Erythroblast (primary cell): ENCODE measurements around the gene LRRC57.

Experiments used
- GATA1 ChIP-seq: IDR thresholded peaks from 2 replicates; pipeline ENCODE4 v1.6.1; 2011; ENCODE audit warnings: low read depth, mild to moderate bottlenecking, control low read depth, low read length, moderate library complexity
- POLR2A ChIP-seq: IDR thresholded peaks from 2 replicates; pipeline ENCODE4 v1.6.1; 2011; ENCODE audit warnings: mild to moderate bottlenecking, low read length

DNA sequence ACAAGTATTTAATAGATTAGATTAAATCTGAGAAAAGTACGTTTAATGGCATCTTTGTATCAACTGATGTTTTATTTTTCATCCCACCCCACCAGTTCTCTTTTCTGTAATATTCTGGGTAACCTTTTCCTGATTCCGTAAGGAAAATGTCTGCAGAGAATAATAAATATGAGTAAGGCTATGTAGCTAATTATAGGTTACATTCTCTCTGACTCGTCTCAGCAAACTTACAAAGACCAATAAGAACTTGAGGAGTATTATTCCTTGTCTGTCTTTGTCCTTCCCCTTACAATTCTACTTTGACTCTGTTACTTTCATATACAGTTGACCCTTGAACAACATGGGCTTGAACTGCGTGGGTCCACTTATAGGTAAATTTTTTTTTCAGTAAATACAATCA lies 41.1 kb downstream of the LRRC57 start:
- no peak for TF ChIP-seq POLR2A
- TF ChIP-seq GATA1, result no peak
